Measurements from ENCODE around the gene EPHA8. TPM values are rescaled to one million over a fixed set of nuclear protein-coding genes. Genes with fewer than 3 reads are reported as not detected.

The EPHA8 gene
- polyA plus RNA-seq, 3 donors from 2014 or later = not detected

- Mint-ChIP-seq H3K4me1 (no peaks in the 10 kb centered on the region), H3K27ac (no peak overlapping the region), H3K27me3 (ENCODE audit: low read depth in 3 of 3) (peaks cover 1 to 12% (median 11%) of the 10 kb centered on the region in 3 donors), H3K36me3 (no peaks in the 10 kb centered on the region), H3K9me3 (no peaks in the 10 kb centered on the region), H3K4me3 (no peak overlapping the region)
- no peak for DNase-seq
Observed at GRCh38 chr1:22612671-22613571, 49.6 kb downstream of the EPHA8 start.

GRCh38 chr1:22613572-22613918 lies 50.3 kb downstream of the EPHA8 start:
- no peak overlapping the region for H3K27ac Mint-ChIP-seq
- peaks cover 1 to 11% (median 8%) of the 10 kb centered on the region in 3 donors for H3K27me3 Mint-ChIP-seq (ENCODE audit: low read depth in 3 of 3)
- H3K4me3 Mint-ChIP-seq = no peak overlapping the region
- H3K9me3 Mint-ChIP-seq = no peaks in the 10 kb centered on the region
- H3K4me1 Mint-ChIP-seq = no peaks in the 10 kb centered on the region
- DNase-seq = no peak
- H3K36me3 Mint-ChIP-seq = no peaks in the 10 kb centered on the region

DNA sequence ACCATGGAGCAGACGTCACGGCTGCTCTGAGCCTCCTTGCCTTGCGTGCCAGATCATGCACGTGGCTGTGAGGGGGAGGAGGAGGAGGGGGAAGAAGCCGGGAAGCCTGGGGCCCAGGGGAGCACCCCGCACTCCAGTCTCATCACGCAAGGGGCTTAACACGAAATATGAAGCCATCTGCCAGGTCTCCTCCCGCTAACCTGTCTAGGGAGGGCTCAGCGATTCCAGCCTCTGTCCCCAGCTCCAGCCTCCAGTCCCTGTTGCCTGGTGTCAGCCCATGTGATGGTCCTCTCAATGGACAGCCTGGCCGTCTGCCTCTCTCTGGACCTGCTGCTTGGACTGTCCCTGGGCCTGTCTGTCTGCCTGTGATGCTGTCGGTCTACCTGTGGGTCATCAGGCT lies 50.7 kb downstream of the EPHA8 start:
- H3K4me1 Mint-ChIP-seq = no peaks in the 10 kb centered on the region
- no peaks in the 10 kb centered on the region for H3K9me3 Mint-ChIP-seq
- peaks cover 3 to 11% (median 7%) of the 10 kb centered on the region in 3 donors for H3K27me3 Mint-ChIP-seq (ENCODE audit: low read depth in 3 of 3)
- H3K27ac Mint-ChIP-seq = no peak overlapping the region
- no peak for DNase-seq
- no peaks in the 10 kb centered on the region for H3K36me3 Mint-ChIP-seq
- no peak overlapping the region for H3K4me3 Mint-ChIP-seq

DNA sequence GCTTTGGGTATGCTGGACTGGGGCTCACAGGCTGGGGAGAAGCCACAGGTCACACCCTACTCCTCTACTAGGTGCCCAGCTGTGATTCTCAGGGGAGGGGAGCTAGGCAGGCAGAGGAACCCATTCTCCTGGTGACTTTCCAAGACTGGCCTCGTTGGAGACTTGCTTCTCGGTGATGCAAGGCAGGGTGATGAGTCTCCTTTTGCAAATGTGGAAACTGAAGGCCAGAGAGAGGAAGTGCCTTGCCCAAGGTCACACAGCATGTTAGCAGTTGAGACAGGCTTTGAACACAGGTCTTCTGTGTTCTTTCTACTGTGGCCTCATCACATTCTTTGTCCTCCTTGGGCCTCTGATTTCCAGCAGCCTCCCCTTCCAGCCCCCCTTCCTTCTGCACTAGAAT lies 52.6 kb downstream of the EPHA8 start:
- Mint-ChIP-seq H3K4me3 (no peak overlapping the region), H3K27ac (no peak overlapping the region), H3K27me3 (ENCODE audit: low read depth in 3 of 3) (peaks cover 3 to 17% (median 7%) of the 10 kb centered on the region in 3 donors), H3K36me3 (no peaks in the 10 kb centered on the region), H3K4me1 (peaks cover 0 to 3% of the 10 kb centered on the region in 2 donors), H3K9me3 (no peaks in the 10 kb centered on the region)
- DNase-seq = no peak

DNA sequence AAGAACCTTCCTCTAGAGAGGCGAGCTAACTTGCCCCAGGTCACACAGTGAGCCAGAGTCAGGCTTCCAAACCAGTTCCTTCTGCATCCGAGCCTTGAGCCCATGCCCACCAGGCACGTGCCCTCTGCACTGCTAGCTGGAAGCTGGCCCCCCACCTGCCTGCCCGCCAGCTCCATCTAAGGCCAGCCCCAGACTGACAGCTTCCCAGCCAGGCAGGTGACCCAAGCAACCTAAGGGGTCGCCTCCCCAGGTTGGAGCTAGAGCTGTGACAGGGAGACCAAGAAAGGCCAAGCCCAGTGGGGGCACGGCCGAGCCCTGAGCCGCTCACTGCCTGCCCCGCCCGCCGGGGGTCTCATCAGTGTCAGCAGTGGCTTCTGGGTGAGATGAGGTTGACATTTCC lies 53.3 kb downstream of the EPHA8 start:
- peaks cover 3 to 17% (median 6%) of the 10 kb centered on the region in 3 donors for H3K27me3 Mint-ChIP-seq (ENCODE audit: low read depth in 3 of 3)
- no peaks in the 10 kb centered on the region for H3K9me3 Mint-ChIP-seq
- H3K4me3 Mint-ChIP-seq = no peak overlapping the region
- no peak for DNase-seq
- no peak overlapping the region for H3K27ac Mint-ChIP-seq
- no peaks in the 10 kb centered on the region for H3K36me3 Mint-ChIP-seq
- H3K4me1 Mint-ChIP-seq = peaks cover 0 to 3% of the 10 kb centered on the region in 2 donors

DNA sequence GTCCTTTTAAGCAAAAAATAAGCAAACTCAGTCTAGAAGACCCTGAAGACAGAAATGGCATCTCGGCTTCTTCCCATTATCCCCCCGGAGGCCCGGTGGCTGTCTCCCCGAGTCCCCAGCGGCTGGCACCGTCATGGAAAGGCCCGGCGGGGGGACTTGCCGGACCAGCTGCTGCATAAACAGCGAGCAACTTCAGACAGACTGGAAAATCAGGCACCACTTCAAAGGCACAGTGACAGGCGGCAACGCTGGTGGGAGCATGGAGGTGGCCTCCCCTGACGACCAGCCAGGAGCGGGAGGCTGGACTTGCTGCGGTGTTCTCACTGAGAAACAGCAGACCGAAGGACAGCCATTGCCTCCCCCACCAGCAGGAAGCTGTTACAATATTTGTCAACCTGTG lies 54.8 kb downstream of the EPHA8 start:
- H3K36me3 Mint-ChIP-seq = no peaks in the 10 kb centered on the region
- H3K4me3 Mint-ChIP-seq = no peak overlapping the region
- peaks cover 4 to 19% (median 5%) of the 10 kb centered on the region in 3 donors for H3K27me3 Mint-ChIP-seq (ENCODE audit: low read depth in 3 of 3)
- no peak overlapping the region for H3K27ac Mint-ChIP-seq
- no peaks in the 10 kb centered on the region for H3K9me3 Mint-ChIP-seq
- DNase-seq = no peak
- H3K4me1 Mint-ChIP-seq = peaks cover 0 to 3% of the 10 kb centered on the region in 2 donors

GRCh38 chr1:22619252-22619651 lies 56.0 kb downstream of the EPHA8 start:
- peak overlapping the region in 1 of 5 donors; percentile 38 for H3K4me3 Mint-ChIP-seq
- peak; percentile 4 to 30 (median 7) for DNase-seq
- H3K27ac Mint-ChIP-seq = peak overlapping the region in 2 of 6 donors; percentile 24 to 57
- peaks cover 3 to 24% (median 8%) of the 10 kb centered on the region in 3 donors for H3K27me3 Mint-ChIP-seq (ENCODE audit: low read depth in 3 of 3)
- H3K4me1 Mint-ChIP-seq = peaks cover 0 to 3% of the 10 kb centered on the region in 2 donors
- H3K9me3 Mint-ChIP-seq = no peaks in the 10 kb centered on the region
- no peaks in the 10 kb centered on the region for H3K36me3 Mint-ChIP-seq

GRCh38 chr1:22619798-22620197 lies 56.5 kb downstream of the EPHA8 start:
- peak overlapping the region in 1 of 5 donors; percentile 38 for H3K4me3 Mint-ChIP-seq
- DNase-seq = no peak
- H3K36me3 Mint-ChIP-seq = no peaks in the 10 kb centered on the region
- peaks cover 3 to 24% (median 12%) of the 10 kb centered on the region in 3 donors for H3K27me3 Mint-ChIP-seq (ENCODE audit: low read depth in 3 of 3)
- H3K4me1 Mint-ChIP-seq = peaks cover 0 to 3% of the 10 kb centered on the region in 2 donors
- peak overlapping the region in 1 of 6 donors; percentile 57 for H3K27ac Mint-ChIP-seq
- no peaks in the 10 kb centered on the region for H3K9me3 Mint-ChIP-seq

DNA sequence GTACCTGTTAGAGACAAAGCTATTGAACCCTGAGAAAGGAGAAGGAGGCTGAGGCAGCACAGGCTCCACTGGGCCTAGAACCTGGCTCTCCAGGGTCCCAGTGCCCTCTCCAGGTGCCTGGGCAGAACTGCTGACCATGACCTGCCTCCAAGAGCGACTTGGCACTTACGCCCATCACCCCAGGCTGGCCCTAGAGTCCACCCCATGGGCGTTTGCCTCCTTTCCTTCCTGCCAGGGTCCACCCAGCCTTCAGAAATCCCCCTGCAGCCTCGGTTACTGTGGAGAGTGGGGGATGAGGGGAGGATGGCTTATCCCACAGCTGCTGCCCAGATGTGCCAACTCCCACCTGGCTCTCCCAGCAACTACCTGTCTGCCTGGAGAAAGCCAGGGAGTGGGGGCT lies 58.5 kb downstream of the EPHA8 start:
- peaks cover 3 to 24% (median 10%) of the 10 kb centered on the region in 3 donors for H3K27me3 Mint-ChIP-seq (ENCODE audit: low read depth in 3 of 3)
- H3K36me3 Mint-ChIP-seq = no peaks in the 10 kb centered on the region
- H3K4me3 Mint-ChIP-seq = no peak overlapping the region
- DNase-seq = no peak
- H3K27ac Mint-ChIP-seq = no peak overlapping the region
- H3K4me1 Mint-ChIP-seq = peaks cover 0 to 3% of the 10 kb centered on the region in 2 donors
- peaks cover 0 to 2% (median 0%) of the 10 kb centered on the region in 6 donors for H3K9me3 Mint-ChIP-seq

DNA sequence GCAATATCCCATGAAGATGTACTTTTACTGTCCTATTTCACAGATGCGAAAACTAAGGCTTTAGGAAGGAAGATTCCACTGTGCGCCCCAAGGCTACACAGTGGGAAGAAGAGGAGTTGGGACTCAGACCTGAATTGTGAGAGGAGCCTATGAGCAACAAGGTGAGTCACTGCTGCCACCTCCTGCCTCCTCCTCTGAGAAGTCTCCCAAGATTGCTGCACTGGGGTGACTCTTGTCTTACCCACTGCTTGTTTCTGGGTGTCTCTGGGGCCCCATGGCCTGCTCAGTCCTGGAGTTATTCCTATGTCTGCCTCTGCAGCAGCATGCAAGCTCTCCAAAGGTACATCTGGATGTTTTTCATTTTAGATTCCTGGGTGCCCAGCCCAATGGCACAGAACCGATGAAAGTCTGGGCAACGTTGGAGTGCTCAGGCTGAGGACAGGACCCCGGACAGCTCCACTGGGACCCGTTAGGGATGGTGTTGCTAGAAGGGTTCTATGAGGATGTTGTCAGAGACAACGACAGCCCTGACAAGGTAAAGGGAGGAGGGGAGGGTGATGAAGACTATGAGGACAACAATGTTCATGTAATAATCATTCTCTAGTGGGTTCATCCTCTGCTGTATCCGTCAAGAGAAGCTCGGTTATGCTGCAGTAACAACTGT lies 62.1 kb downstream of the EPHA8 start:
- no peaks in the 10 kb centered on the region for H3K36me3 Mint-ChIP-seq
- peaks cover 0 to 2% (median 0%) of the 10 kb centered on the region in 6 donors for H3K9me3 Mint-ChIP-seq
- H3K4me3 Mint-ChIP-seq = no peak overlapping the region
- no peak for DNase-seq
- H3K4me1 Mint-ChIP-seq = no peaks in the 10 kb centered on the region
- no peak overlapping the region for H3K27ac Mint-ChIP-seq
- H3K27me3 Mint-ChIP-seq (ENCODE audit: low read depth in 3 of 3) = peaks cover 5 to 23% (median 11%) of the 10 kb centered on the region in 3 donors

DNA sequence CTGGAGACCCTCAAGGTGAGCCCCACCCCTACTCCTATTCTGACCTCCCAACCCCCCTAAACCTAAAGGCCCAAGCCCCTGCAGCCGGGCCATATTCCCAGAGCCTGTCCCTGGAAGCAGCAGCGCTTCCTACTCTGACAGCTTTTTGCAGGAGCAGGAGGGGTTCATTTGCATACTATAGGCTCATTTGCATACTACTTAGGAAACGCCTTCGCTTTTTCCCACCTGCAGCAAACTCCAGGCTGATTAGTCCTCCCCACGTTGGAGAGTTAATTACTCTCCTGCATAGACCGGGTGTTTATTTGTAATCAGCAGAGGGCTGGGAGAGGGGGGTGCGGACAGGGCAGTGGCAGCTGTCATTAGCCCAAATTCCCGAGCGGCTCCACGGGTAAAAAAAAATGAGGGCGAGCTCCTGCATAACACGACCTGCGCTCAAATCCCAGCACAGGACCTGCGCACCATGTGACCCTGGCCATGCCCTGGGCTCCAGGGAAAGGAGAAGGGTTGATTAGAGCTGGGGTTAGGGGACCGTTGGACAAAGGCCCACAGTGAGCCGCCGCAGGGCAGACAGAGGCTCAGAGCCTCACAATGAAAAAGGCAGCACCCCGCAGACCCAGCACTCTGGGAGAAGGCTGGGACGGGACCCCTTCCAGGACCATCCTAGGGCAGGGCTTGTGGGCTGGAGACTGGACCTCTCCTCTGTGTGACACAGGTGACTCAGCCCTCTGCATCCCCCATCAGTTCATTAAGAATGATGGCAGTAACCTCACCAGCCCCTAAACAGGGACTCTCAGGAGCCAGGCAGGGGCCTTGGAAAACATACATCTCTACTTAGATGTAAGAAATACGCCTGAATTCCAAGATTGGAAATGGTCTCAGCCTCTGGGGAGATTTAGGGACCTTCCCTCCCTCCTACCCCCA lies 63.2 kb downstream of the EPHA8 start:
- no peak overlapping the region for H3K4me3 Mint-ChIP-seq

GRCh38 chr1:22627331-22627730 lies 64.0 kb downstream of the EPHA8 start:
- Mint-ChIP-seq H3K27me3 (ENCODE audit: low read depth in 3 of 3) (peaks cover 4 to 22% (median 18%) of the 10 kb centered on the region in 3 donors), H3K27ac (no peak overlapping the region), H3K4me1 (no peaks in the 10 kb centered on the region), H3K9me3 (peaks cover 0 to 2% (median 0%) of the 10 kb centered on the region in 6 donors), H3K4me3 (no peak overlapping the region), H3K36me3 (no peaks in the 10 kb centered on the region)
- DNase-seq = no peak

More for the DNA sequence above, 63.2 kb downstream of the EPHA8 start:
- H3K9me3 Mint-ChIP-seq = peaks cover 0 to 2% (median 0%) of the 10 kb centered on the region in 6 donors
- H3K27ac Mint-ChIP-seq = no peak overlapping the region
- H3K27me3 Mint-ChIP-seq (ENCODE audit: low read depth in 3 of 3) = peaks cover 4 to 25% (median 12%) of the 10 kb centered on the region in 3 donors
- no peaks in the 10 kb centered on the region for H3K36me3 Mint-ChIP-seq
- DNase-seq = no peak
- no peaks in the 10 kb centered on the region for H3K4me1 Mint-ChIP-seq

DNA sequence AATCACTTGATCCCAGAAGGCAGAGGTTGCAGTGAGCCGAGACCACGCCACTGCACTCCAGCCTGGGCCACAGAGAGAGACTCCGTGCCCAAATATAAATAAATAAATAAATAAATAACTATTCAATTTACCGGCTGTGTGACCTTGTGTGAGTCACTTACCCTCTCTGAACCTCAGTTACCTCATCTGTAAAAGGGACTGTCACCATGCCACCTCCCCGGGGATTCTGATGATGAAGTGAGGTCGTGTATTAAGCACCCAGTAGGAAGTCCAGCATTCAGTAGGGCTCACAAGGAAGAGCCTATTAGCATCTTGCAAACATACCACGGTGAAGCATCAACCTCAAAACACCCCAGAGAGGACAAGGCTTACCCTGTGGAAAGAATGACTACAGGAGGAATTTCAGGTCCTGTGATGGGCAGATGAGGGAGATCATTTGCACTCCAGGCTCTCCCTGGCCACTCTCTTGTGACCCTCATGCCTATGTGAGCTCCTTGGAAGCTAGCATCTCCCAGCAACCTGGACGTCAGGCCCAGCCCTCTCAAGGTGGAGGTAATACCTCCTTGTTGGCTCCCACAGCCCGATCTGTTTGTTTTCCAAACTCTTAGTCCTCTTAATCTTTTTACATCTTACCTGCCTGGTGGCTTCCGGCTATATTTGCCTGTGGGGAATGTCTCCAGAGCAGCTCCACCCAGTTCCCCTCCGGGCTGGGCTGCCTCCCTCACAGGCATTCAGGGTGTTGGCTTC lies 65.6 kb downstream of the EPHA8 start:
- H3K27ac Mint-ChIP-seq = no peak overlapping the region
- H3K4me3 Mint-ChIP-seq = no peak overlapping the region
- H3K9me3 Mint-ChIP-seq = peaks cover 0 to 2% (median 0%) of the 10 kb centered on the region in 6 donors
- DNase-seq = no peak
- peaks cover 4 to 16% (median 15%) of the 10 kb centered on the region in 3 donors for H3K27me3 Mint-ChIP-seq (ENCODE audit: low read depth in 3 of 3)
- peaks cover 0 to 5% of the 10 kb centered on the region in 2 donors for H3K4me1 Mint-ChIP-seq
- no peaks in the 10 kb centered on the region for H3K36me3 Mint-ChIP-seq
